ENCODE results near the gene PVRIG.
"Not testable (repeated sequence)": the region's sequence is repeated elsewhere in the genome, so short reads cannot be mapped to it uniquely, and the experiment has no call there.

The PVRIG gene

GRCh38 chr7:100175296-100175935 lies 44.3 kb upstream of the PVRIG start:
- no peak overlapping the region for H3K4me3 ChIP-seq (ENCODE audit: low read depth, low read length)
- no peak for TF ChIP-seq CTCF (IDR thresholded peaks at IDR 0.05; ENCODE audit: borderline replicate concordance, insufficient read depth, low read depth, low read length)

GRCh38 chr7:100176096-100177044 lies 43.4 kb upstream of the PVRIG start:
- TF ChIP-seq CTCF (IDR thresholded peaks at IDR 0.05; ENCODE audit: borderline replicate concordance, insufficient read depth, low read depth, low read length) = no peak
- peak overlapping the region; percentile 81 for H3K4me3 ChIP-seq (ENCODE audit: low read depth, low read length)

- peak within 1 kb of the TSS; percentile 81 for H3K4me3 ChIP-seq (ENCODE audit: low read depth, low read length)
- TF ChIP-seq CTCF (IDR thresholded peaks at IDR 0.05; ENCODE audit: borderline replicate concordance, insufficient read depth, low read depth, low read length) = no peak
Observed at GRCh38 chr7:100177045-100178001, 42.4 kb upstream of the PVRIG start, which contains the start of the genes GPC2 and STAG3. TSS of gene GPC2 (minus strand) at chr7:100177381. CDS start at chr7:100177199, 182 bp downstream. TSS of gene STAG3 (plus strand) at chr7:100177918. CDS start at chr7:100180557, 2,639 bp downstream.

- not testable (repeated sequence) for H3K4me3 ChIP-seq (ENCODE audit: low read depth, low read length)
Observed at GRCh38 chr7:100180084-100180483, 39.7 kb upstream of the PVRIG start.

- H3K4me3 ChIP-seq (ENCODE audit: low read depth, low read length) = not testable (repeated sequence)
Observed at GRCh38 chr7:100182616-100183015, 37.1 kb upstream of the PVRIG start.

- not testable (repeated sequence) for H3K4me3 ChIP-seq (ENCODE audit: low read depth, low read length)
Observed at GRCh38 chr7:100183090-100183489, 36.7 kb upstream of the PVRIG start.

- H3K4me3 ChIP-seq (ENCODE audit: low read depth, low read length) = no peak overlapping the region
- TF ChIP-seq CTCF (IDR thresholded peaks at IDR 0.05; ENCODE audit: borderline replicate concordance, insufficient read depth, low read depth, low read length) = no peak
Observed at GRCh38 chr7:100185726-100186125, 34.0 kb upstream of the PVRIG start.

- H3K4me3 ChIP-seq (ENCODE audit: low read depth, low read length) = no peak overlapping the region
- 0 out of 2 replicates have a peak, but pooled peaks have one; percentile 25 for TF ChIP-seq CTCF (IDR thresholded peaks at IDR 0.05; ENCODE audit: borderline replicate concordance, insufficient read depth, low read depth, low read length)
Observed at GRCh38 chr7:100189061-100189460, 30.7 kb upstream of the PVRIG start.
